Measurements from ENCODE around the gene ANKH. TPM values are rescaled to one million over a fixed set of nuclear protein-coding genes. Genes with fewer than 3 reads are reported as not detected.

The ANKH gene
- total RNA-seq, 1 experiment from 2014 or later = 81.4 TPM

DNA sequence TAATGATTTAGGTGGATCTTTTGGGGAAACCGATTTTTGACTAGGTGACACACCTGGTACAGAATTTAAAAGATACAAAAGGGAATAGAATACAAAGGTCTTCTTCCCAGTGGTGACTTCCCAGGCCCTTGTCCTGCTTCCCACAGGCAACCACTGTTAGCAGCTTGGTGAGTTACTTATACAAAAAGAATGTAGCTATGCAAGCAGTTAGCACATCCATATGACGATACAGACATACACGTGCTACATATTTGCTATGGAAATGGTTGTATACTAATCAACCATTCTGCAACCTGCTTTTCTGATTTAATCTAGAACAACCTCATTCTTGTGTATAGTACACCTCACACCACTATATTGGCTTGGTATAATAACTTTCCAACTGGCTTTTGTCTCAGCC lies 156.1 kb downstream of the ANKH start:
- intact Hi-C loops (cut with micrococcal nuclease; ENCODE audit: unreplicated experiment) = no loop called here
- H3K9me3 ChIP-seq (ENCODE audit: insufficient read depth, low read depth) = no peaks in the 10 kb centered on the region; the same call in 1 of the 2 replicates
- no peak overlapping the region for H3K4me3 ChIP-seq
- no peak for TF ChIP-seq EZH2 (IDR thresholded peaks at IDR 0.05; ENCODE audit: low read depth)
- TF ChIP-seq, protein P1, sequence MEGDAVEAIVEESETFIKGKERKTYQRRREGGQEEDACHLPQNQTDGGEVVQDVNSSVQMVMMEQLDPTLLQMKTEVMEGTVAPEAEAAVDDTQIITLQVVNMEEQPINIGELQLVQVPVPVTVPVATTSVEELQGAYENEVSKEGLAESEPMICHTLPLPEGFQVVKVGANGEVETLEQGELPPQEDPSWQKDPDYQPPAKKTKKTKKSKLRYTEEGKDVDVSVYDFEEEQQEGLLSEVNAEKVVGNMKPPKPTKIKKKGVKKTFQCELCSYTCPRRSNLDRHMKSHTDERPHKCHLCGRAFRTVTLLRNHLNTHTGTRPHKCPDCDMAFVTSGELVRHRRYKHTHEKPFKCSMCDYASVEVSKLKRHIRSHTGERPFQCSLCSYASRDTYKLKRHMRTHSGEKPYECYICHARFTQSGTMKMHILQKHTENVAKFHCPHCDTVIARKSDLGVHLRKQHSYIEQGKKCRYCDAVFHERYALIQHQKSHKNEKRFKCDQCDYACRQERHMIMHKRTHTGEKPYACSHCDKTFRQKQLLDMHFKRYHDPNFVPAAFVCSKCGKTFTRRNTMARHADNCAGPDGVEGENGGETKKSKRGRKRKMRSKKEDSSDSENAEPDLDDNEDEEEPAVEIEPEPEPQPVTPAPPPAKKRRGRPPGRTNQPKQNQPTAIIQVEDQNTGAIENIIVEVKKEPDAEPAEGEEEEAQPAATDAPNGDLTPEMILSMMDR (conservative IDR thresholded peaks at IDR 0.05) = no peak
- H3K27ac ChIP-seq = no peak overlapping the region
- BruUV-seq (replicated peaks) = no TSS peak
- DNase-seq = no peak
- no peaks in the 10 kb centered on the region for H3K9me2 ChIP-seq (ENCODE audit: insufficient read depth)
- H3F3A ChIP-seq (ENCODE audit: insufficient read depth, low read depth) = no peaks in the 10 kb centered on the region
- H3K4me2 ChIP-seq = no peak overlapping the region
- H2AFZ ChIP-seq = no peak overlapping the region
- H3K27me3 ChIP-seq (ENCODE audit: insufficient read depth, low read depth) = no peaks in the 10 kb centered on the region
- H3K4me1 ChIP-seq (replicated peaks; ENCODE audit: insufficient read depth) = no peaks in the 10 kb centered on the region
- H4K20me1 ChIP-seq (ENCODE audit: insufficient read depth) = no peaks in the 10 kb centered on the region
- no peaks in the 10 kb centered on the region for H3K79me2 ChIP-seq (ENCODE audit: low read depth)
- 0 out of 2 replicates have a peak, but pooled peaks cover under 1% of the 10 kb centered on the region for H3K36me3 ChIP-seq (ENCODE audit: low read depth)
- ChIA-PET POLR2A (ENCODE audit: unreplicated experiment) (interaction anchor here (0.6 kb wide), 1 partner anchor 680 kb away, joined by 3 read pairs; no protein-coding TSS in a partner anchor), CTCF (no interaction called here)

DNA sequence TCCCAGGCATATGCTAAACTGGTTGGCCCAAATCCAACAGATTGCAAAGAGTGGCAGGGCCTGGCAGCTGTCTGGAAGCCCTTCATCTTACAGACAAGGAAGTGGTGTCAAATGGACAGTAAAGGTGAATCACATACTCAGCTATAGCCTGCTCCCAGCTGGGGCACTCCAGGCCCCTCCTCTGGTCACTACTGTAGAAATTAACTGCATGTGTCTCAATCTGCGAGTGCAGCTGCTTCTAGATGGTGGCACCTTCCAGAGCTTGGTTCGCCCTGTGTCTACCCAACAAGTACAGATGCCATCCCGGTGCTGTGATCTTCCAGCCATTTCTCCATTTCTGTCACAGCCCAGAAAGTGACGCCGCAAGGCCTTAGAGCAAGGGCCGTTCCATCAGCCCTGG lies 156.9 kb downstream of the ANKH start:
- Histone ChIP-seq H3K36me3 (ENCODE audit: low read depth) (peaks cover 6% of the 10 kb centered on the region; the same call in 1 of the 2 replicates), H3K27me3 (ENCODE audit: insufficient read depth, low read depth) (no peaks in the 10 kb centered on the region), H3F3A (ENCODE audit: insufficient read depth, low read depth) (no peaks in the 10 kb centered on the region), H3K9me2 (ENCODE audit: insufficient read depth) (no peaks in the 10 kb centered on the region), H3K4me1 (replicated peaks; ENCODE audit: insufficient read depth) (no peaks in the 10 kb centered on the region), H3K4me3 (no peak overlapping the region), H4K20me1 (ENCODE audit: insufficient read depth) (no peaks in the 10 kb centered on the region), H3K27ac (no peak overlapping the region), H3K4me2 (no peak overlapping the region), H3K79me2 (ENCODE audit: low read depth) (no peaks in the 10 kb centered on the region), H3K9me3 (ENCODE audit: insufficient read depth, low read depth) (no peaks in the 10 kb centered on the region), H2AFZ (no peak overlapping the region)
- ChIA-PET POLR2A (ENCODE audit: unreplicated experiment) (interaction anchor here (0.5 kb wide), 1 partner anchor 12 kb away, joined by 3 read pairs; no protein-coding TSS in a partner anchor), CTCF (interaction anchor here (0.7 kb wide), 1 partner anchor 12 kb away, joined by 3 read pairs; no protein-coding TSS in a partner anchor)
- no peak for TF ChIP-seq EZH2 (IDR thresholded peaks at IDR 0.05; ENCODE audit: low read depth)
- TF ChIP-seq, protein P1 (conservative IDR thresholded peaks at IDR 0.05) = no peak
- intact Hi-C loops (cut with micrococcal nuclease; ENCODE audit: unreplicated experiment) = no loop called here
- no TSS peak for BruUV-seq (replicated peaks)
- DNase-seq = peak; percentile 47 to 51

DNA sequence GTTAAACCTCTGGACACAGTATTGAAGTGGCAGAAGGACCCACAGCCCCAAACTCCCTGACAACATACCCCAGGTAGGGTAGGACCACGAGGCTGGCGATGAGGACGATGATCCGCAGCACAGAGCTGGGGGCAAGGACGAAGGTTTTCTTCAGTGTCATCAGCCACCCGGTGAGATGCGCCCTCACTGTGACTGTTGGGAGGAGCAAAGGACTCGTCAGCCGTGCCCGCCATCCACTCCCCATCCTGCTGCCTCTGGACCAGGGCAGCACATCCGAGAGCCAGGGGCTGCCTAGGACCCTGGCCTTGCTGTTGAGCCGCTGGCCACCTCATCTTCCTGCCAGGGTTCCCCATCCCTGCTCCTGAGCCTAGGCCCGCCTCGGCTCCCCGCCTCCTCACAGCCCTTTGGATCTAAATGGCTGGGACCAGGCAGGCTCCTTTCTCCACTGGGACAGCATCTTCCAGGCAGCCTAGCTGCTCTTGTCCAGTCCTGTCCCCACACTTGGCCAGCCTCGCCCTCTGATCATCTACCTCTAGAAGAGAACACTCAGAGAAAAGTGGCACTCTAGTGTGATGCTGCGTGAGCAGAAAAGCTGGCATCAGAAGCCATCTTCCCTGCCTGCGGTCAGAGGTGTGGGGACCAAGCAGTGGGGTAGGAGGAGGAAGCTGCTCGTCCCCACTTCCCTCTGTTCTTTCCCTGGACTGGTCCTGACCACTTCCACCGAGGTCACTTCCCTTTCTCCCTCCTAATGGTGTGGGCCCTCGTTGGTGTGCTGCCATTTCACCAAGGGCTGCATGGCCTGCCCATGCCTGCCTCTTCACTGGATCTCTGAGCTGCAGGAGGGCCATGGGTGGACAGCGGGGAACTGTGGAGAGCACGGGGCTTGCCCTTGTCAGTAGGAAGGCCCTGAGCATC lies 157.8 kb downstream of the ANKH start:
- ChIA-PET CTCF (interaction anchor here (0.7 kb wide), 1 partner anchor 13 kb away, joined by 3 read pairs; no protein-coding TSS in a partner anchor), POLR2A (ENCODE audit: unreplicated experiment) (no interaction called here)
- Histone ChIP-seq H3K36me3 (ENCODE audit: low read depth) (peaks cover 6% of the 10 kb centered on the region; the same call in 1 of the 2 replicates), H3K9me3 (ENCODE audit: insufficient read depth, low read depth) (no peaks in the 10 kb centered on the region), H3K4me2 (no peak overlapping the region), H3K27me3 (ENCODE audit: insufficient read depth, low read depth) (no peaks in the 10 kb centered on the region), H3K27ac (no peak overlapping the region), H3K9me2 (ENCODE audit: insufficient read depth) (no peaks in the 10 kb centered on the region), H2AFZ (no peak overlapping the region), H4K20me1 (ENCODE audit: insufficient read depth) (no peaks in the 10 kb centered on the region), H3F3A (ENCODE audit: insufficient read depth, low read depth) (no peaks in the 10 kb centered on the region), H3K79me2 (ENCODE audit: low read depth) (no peaks in the 10 kb centered on the region), H3K4me3 (no peak overlapping the region), H3K4me1 (replicated peaks; ENCODE audit: insufficient read depth) (no peaks in the 10 kb centered on the region)
- BruUV-seq (replicated peaks) = no TSS peak
- no peak for TF ChIP-seq EZH2 (IDR thresholded peaks at IDR 0.05; ENCODE audit: low read depth)
- TF ChIP-seq, protein P1 (conservative IDR thresholded peaks at IDR 0.05) = no peak
- DNase-seq = no peak
- intact Hi-C loops (cut with micrococcal nuclease; ENCODE audit: unreplicated experiment) = no loop called here
